ENCODE measurements around the gene VWA2.
"Not testable (repeated sequence)": the region's sequence is repeated elsewhere in the genome, so short reads cannot be mapped to it uniquely, and the experiment has no call there.

The VWA2 gene

DNA sequence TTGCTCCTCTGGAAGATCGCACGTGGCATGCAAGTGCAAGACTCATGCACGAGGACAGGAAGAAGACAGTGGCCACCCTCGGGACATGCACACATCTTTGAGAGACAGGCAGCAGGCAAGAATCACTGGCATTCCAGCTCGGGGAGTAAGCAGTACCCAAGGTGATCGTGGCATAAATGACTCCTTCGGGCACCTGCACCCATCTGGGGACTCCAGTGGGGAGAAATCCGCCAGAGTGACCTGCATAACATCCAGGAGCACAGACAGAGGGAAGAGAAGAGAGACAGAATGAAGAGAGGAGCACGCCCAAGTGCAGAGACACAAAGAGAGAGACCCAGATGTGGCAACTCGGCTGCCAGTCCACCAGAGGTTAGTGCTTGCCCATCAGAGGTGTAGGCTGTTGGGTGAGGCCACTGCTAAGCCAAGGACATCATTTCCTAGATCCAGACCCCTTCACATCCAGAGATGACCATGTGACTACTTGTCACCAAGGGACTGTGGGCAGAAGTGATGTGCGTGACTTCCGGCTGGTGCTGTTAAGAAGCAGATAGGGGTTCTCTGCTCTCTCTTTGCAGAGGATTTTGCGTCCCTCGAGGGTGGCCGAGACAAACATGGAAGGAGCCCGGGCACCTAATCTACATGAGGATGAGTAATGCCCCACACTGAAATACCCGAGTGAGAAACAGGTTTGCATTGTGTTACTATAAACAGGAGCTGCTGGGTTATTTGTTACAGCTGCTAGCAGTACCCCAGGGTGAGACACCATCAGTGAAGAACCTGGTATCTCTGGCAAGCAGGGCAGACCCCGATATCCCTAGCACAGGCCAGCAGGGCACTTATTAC is 80.6 kb downstream of the VWA2 start:
- H3K4me3 ChIP-seq (ENCODE audit: low read length) = no peak overlapping the region
- no peak for TF ChIP-seq ZNF274 (IDR thresholded peaks at IDR 0.05; ENCODE audit: low read depth, low read length)

DNA sequence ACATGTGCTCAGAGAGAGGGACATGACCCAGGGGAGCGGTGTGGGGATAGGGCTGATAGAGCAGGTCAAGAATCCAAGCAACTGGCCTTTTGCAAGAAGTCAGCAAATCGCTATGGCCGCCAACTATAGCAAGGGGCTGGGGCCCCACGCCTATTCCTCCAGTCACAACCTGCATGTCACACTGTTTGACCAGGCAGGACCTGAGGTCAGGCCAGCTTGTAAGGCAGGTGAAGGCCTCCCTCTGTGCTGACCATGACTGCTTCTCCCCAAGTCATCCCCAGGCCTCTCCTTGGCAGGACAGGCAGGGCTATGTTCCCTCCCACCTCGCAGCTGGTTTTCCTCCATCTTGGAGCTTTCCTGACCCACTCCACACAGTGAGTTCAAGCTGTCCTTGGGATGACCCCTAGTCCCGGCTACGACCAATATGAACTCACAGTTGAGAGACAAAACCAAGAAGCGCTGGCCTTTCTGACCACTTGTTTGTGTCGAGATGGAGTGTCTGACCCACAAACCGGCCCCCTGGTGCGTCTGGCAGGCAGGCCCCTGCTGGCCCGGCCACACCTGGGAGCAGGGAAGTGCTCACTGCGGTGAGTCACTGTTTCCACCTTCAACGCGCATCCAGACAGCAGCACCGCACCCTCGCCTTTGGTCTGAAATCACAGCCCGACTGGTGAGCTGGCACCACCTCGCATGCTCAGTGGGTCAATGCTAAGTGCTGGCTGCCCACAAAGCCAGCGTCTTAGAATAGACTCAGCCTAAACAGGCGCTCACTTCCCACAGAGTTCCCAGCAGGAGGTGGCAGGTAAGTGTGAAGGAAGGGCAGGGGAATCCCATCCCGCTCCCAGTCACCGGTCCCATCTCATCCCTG is 81.4 kb downstream of the VWA2 start:
- no peak overlapping the region for H3K4me3 ChIP-seq (ENCODE audit: low read length)
- no peak for TF ChIP-seq ZNF274 (IDR thresholded peaks at IDR 0.05; ENCODE audit: low read depth, low read length)

DNA sequence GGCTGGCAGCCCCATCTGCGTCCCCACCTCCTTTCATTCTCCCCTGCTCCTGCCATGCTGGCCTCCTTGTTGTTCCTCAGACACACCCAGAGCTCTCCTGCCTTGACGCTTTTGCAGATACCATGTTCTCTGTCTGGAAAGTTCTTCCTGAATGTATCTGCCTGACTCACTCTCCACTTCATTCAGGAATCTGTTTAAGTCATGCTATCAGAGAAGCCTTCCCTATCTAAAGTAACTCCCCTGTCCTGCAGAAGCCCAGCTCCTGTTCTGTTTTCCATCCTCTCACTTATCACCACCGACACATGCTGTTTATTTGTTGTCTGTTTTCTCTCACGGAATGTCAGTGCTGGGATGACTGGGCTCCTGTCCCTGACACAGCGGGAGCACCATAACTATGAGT is 83.3 kb downstream of the VWA2 start:
- no peak for TF ChIP-seq ZNF274 (IDR thresholded peaks at IDR 0.05; ENCODE audit: low read depth, low read length)
- H3K4me3 ChIP-seq (ENCODE audit: low read length) = no peak overlapping the region

DNA sequence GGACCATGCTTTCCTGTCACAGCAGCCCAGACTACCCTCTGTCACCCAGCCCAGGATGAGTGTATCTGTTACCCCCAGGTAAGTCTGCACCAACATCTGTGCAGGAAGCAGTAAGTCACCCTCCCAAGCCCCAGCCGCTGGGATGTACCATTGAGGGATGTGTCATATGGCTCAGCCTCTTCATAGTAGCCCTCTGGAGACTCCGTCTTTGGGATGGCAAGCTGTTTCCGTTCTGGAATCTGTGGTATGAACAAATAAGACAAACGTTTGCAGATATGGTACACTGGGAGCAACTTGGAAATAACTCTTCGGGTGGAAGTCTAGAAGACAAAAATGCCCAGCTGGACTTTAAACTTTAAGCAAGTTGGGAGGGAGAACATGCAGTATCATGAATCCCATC is 84.0 kb downstream of the VWA2 start:
- no peak overlapping the region for H3K4me3 ChIP-seq (ENCODE audit: low read length)
- TF ChIP-seq ZNF274 (IDR thresholded peaks at IDR 0.05; ENCODE audit: low read depth, low read length) = no peak

DNA sequence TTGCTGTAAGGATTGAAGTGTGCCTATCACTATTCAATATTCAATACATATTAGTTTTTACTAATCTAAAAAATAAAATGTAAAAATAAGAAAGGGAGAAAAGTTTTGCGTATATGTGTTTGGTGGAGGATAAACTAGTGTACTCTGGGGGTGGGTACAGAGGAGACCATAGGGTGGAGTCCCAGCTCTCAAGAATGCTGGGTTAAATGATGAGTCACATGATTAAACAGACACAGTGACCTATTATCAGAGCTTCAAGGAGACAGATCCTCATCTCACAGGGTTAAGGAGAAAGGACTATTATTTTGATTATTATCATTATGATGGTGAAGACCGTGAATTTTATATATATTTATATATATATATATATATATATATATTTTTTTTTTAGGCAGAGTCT is 87.7 kb downstream of the VWA2 start:
- H3K4me3 ChIP-seq (ENCODE audit: low read length) = no peak overlapping the region
- no peak for TF ChIP-seq ZNF274 (IDR thresholded peaks at IDR 0.05; ENCODE audit: low read depth, low read length)

DNA sequence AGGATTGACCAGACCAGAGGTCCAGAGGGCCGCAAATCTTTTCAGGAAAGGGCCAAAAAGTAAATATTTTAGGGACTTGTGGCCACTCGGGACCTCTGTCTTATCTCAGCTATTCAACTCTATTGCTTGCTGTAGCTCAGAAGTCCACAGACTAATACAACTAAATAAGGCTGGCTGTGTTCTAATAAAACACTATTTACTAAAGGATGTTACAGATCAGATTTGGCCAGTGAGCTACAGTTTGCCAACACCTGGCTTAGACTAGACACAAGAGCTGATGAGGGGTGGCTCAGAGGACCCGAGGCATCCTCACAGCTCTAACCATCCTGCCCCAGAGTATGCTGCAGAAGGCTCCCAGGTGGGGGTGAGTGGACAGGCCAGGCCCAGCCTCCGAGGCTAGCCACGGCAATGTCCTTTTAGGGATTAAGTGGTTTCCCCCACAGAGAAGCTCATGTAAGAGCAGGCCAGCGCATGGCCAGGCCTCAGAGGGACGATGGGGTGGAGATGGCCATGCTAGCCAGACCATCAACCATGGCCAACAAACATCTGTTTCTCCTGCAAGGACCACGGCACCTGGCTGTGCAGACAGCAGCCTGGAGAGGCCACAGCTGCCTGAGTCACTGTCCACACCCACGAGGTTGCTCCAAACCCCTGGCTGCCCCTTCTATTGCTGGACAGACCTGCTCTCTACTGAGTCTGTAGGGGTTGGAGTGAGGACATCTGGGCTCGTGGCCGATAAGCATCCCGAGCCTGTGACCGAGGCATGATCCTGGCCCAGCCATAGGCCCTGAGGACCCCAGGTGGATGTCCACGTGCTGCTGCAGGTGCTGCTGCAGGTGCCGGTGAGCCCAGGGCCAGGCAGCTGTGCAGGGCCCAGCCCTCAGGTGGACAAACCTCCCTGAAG is 88.7 kb downstream of the VWA2 start:
- no peak for TF ChIP-seq ZNF274 (IDR thresholded peaks at IDR 0.05; ENCODE audit: low read depth, low read length)
- no peak overlapping the region for H3K4me3 ChIP-seq (ENCODE audit: low read length)

DNA sequence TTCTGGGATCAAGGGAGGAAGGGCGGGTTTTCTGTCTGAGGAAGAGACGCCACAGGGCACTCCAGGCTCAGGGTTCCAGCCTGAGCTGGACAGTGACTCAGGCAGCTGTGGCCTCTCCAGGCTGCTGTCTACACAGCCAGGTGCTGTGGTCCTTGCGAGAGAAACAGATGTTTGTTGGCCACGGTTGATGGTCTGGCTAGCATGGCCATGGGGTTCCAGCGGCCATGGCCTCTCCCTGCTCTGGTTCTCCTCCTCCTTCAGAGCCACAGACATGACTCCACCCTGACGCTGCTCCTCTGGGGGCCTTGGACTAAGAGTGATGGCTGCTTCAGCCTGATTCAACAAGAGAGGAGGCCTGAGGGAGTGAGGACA is 89.4 kb downstream of the VWA2 start:
- H3K4me3 ChIP-seq (ENCODE audit: low read length) = no peak overlapping the region
- no peak for TF ChIP-seq ZNF274 (IDR thresholded peaks at IDR 0.05; ENCODE audit: low read depth, low read length)

DNA sequence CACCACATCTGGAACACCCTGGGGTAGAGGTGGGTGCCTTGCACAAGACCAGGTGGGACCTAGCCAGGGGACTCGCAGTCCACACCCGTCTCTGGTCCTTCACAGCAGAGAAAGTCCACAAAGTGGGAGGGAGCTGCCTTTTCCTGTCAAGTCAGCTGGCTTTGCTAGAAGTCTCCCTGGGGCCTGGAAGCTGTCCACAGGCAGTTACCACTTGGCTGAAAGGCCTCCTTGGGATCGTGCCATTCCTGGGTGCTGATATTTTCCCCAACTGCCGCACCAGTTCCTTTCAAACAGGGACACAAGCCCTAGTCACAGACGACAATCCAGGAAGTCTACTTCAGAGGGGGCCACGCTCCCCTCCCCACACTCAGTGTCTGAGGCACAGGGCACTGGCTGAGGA is 89.8 kb downstream of the VWA2 start:
- TF ChIP-seq ZNF274 (IDR thresholded peaks at IDR 0.05; ENCODE audit: low read depth, low read length) = no peak

DNA sequence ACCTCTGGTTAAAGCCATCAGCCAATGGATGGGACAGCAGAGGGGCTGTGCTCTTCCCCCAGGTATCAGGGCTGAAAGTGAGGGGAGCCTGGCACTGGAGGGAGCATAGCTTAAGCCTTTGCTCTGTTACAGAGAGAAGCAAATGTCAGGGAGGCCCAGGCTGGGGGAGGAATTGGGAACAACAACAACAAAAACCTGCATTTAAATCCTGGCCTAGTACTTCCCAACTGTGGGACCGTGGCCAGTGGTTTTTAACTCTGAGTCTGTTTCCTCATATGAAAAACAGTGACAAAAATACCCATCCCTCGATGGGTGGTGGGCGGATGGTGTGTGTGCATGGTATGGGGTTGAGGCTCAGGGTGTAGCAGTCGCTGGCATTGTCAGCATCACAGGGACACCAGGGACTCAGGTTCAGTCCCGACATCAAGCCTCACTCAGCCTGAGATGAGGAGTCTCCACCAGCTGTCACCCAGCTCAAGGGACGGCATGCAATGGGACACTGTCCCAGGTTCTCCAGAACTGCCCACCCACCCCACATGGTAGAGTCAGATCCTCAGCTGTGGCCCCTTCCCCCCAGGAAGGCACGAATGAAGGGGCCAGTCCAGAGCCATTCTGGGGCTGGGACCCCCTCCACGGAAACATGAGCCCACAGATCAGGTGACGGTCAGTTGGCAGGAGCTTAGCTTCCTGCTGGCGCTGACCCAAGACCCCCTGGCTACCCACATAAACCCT is 90.7 kb downstream of the VWA2 start:
- H3K4me3 ChIP-seq (ENCODE audit: low read length) = no peak overlapping the region
- TF ChIP-seq ZNF274 (IDR thresholded peaks at IDR 0.05; ENCODE audit: low read depth, low read length) = no peak

More for the DNA sequence above, 89.8 kb downstream of the VWA2 start:
- no peak overlapping the region for H3K4me3 ChIP-seq (ENCODE audit: low read length)

DNA sequence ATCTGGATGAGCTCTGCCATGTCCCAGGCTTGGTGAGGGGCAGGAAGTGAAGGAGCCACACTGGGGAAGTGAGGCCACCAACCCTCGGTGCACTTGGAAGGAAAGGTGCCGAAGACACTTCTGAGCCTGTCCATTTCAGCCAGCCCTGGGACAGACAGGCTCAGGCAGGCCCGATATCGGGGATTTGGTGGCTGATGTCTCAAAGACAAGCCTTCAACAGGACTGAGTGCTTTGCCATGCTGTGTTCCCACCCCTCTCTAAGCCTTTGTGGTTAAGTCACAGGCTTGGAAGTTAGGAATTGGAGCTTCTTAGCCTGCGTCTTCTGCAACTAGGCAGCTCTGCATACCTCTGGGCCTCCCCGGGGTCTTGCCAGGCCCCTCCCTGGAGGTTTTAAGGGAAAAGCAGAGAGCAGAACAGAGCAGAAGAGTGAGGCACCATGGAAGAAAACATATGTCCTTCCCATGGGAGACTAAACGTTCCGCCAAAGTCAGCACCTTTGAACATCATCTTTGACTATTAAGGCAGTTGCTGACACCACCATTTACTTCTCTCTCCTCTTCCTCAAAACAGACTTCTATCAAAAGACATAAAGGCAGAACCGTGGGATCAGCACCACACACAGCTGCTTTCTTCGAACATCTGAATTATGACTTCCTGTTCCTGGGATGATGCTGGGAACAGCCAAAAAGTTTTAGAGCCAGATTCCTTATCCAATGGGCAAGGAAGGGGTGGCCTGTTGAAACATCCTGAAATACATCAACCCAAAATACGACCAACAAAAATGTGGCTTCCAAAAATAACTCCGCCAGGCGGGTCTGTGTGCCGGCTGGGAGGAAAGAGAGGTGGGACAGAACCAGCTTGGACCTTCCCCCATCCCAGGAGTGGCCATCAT is 93.5 kb downstream of the VWA2 start:
- H3K4me3 ChIP-seq (ENCODE audit: low read length) = no peak overlapping the region
- no peak for TF ChIP-seq ZNF274 (IDR thresholded peaks at IDR 0.05; ENCODE audit: low read depth, low read length)

DNA sequence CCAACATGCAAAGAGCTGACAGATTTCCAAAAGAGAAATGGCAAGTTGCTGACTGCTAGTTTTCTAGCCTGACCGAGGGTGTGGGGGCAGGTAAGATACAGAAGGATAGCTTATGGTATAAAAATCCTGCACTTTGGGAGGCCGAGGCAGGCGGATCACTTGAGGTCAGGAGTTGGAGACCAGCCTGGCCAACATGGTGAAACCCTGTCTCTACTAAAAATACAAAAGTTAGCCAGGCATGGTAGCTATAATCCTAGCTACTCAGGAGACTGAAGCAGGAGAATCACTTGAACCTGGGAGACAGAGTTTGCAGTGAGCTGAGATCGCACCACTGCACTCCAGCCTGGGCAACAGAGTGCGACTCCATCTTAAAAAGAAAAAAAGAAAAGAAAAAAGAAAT is 94.4 kb downstream of the VWA2 start:
- H3K4me3 ChIP-seq (ENCODE audit: low read length) = not testable (repeated sequence)

DNA sequence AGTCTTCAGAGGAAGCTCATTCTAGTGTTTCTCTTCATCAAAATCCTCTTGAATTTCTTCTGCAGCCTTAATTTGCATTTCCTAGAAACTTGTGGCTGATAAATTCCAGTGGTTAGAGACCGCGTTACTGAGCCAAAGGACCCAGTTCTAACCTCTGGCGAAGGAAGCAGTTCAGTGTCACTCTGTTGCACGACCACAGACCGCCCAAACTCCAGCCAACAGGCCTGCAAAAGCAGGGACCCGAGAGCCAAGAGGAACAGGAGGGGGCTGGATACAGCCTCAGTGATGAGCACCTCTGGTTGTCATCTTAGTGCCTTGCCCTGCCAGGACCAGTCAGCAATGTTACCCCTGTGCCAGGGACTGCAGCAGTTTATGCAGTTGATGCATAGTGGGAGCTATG is 95.2 kb downstream of the VWA2 start:
- TF ChIP-seq ZNF274 (IDR thresholded peaks at IDR 0.05; ENCODE audit: low read depth, low read length) = no peak

DNA sequence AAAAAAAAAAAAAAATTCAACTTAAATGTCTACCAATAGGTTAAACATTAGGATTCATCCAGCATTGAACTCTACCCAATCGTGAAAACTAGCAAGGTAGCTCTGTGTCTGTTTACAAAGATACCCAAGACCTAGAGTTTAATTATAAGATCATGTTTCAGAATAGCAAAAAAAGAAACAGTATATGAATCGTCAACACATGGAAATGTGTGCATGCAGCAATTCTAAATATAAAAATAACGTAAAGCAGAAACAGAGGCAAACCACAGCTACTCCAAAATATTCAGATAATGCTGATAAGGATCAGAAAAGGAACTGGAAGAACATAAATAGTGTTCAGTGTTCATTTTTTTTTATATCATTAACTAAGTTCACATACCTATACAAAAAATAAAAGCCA is 96.6 kb downstream of the VWA2 start:
- H3K4me3 ChIP-seq (ENCODE audit: low read length) = no peak overlapping the region

More for the DNA sequence above, 95.2 kb downstream of the VWA2 start:
- no peak overlapping the region for H3K4me3 ChIP-seq (ENCODE audit: low read length)

More for the DNA sequence above, 96.6 kb downstream of the VWA2 start:
- TF ChIP-seq ZNF274 (IDR thresholded peaks at IDR 0.05; ENCODE audit: low read depth, low read length) = no peak

Measured in GM08714 (cell line).